NCI-H774 (cell line): Measurements from ENCODE around the gene GPR68.
"Not testable (repeated sequence)": the region's sequence is repeated elsewhere in the genome, so short reads cannot be mapped to it uniquely, and the experiment has no call there.

Experiments used
- DNase-seq: peaks from one replicate; lab custom pipeline; 2025; lab: John Stamatoyannopoulos, UW

Gene GPR68

GRCh38 chr14:91228112-91229004 is 16.1 kb downstream of the GPR68 start:
- DNase-seq: no peak

- no peak for DNase-seq
Observed at GRCh38 chr14:91227183-91227628, 17.3 kb downstream of the GPR68 start.

- not testable (repeated sequence) for DNase-seq
Observed at GRCh38 chr14:91226360-91226759, 18.1 kb downstream of the GPR68 start.

- DNase-seq: no peak
Observed at GRCh38 chr14:91225025-91225424, 19.5 kb downstream of the GPR68 start.

GRCh38 chr14:91223028-91223783 is 21.3 kb downstream of the GPR68 start:
- DNase-seq: no peak

GRCh38 chr14:91221270-91221669 is 23.2 kb downstream of the GPR68 start:
- DNase-seq: no peak

GRCh38 chr14:91220581-91221000 is 23.9 kb downstream of the GPR68 start:
- DNase-seq: no peak

- DNase-seq: no peak
Observed at GRCh38 chr14:91219517-91220389, 24.8 kb downstream of the GPR68 start.

GRCh38 chr14:91218014-91218413 is 26.5 kb downstream of the GPR68 start:
- no peak for DNase-seq

- DNase-seq: no peak
Observed at GRCh38 chr14:91216731-91217226, 27.7 kb downstream of the GPR68 start.

GRCh38 chr14:91215381-91215780 is 29.1 kb downstream of the GPR68 start:
- no peak for DNase-seq

- DNase-seq: no peak
Observed at GRCh38 chr14:91214306-91214705, 30.2 kb downstream of the GPR68 start.

- no peak for DNase-seq
Observed at GRCh38 chr14:91211017-91211416, 33.5 kb downstream of the GPR68 start.

- no peak for DNase-seq
Observed at GRCh38 chr14:91207008-91207407, 37.5 kb downstream of the GPR68 start.

GRCh38 chr14:91205459-91205858 is 39.0 kb downstream of the GPR68 start:
- no peak for DNase-seq

- no peak for DNase-seq
Observed at GRCh38 chr14:91204657-91205056, 39.8 kb downstream of the GPR68 start.

GRCh38 chr14:91202234-91202974 is 42.1 kb downstream of the GPR68 start:
- no peak for DNase-seq

- DNase-seq: not testable (repeated sequence)
Observed at GRCh38 chr14:91200802-91201201, 43.7 kb downstream of the GPR68 start.

GRCh38 chr14:91197631-91198030 is 46.9 kb downstream of the GPR68 start:
- no peak for DNase-seq

- no peak for DNase-seq
Observed at GRCh38 chr14:91195881-91196280, 48.6 kb downstream of the GPR68 start.

GRCh38 chr14:91193069-91193468 is 51.4 kb downstream of the GPR68 start:
- DNase-seq: no peak
